ENCODE results near the gene FAM32A.

- TF ChIP-seq CTCF (IDR thresholded peaks at IDR 0.05): no peak
- TF ChIP-seq POLR2AphosphoS5 (IDR thresholded peaks at IDR 0.05): no peak
- TF ChIP-seq POLR2A (IDR thresholded peaks at IDR 0.05): no peak
Observed at GRCh38 chr19:16184665-16185122, 516 bp upstream of the FAM32A start.

All from transverse colon (tissue), 4 donors.